Liver (tissue), 9 donors: ENCODE data around the gene PCDHGA6. TPM values are rescaled to one million over a fixed set of nuclear protein-coding genes. Genes with fewer than 3 reads are reported as not detected.

Experiments
- DNase-seq: peaks from one replicate; pipeline ENCODE4 v3.0.0-alpha.2; 2017; ENCODE audit warnings: low spot score
- H3K27ac ChIP-seq, 2 donors: one replicate each; pipeline ENCODE4 v1.7.0; 2013; ENCODE audit warnings: inconsistent platforms in 2 of 2, low read length in 2 of 2, control low read depth in 1 of 2, low read depth in 1 of 2, mild to moderate bottlenecking in 1 of 2
- H3K27me3 ChIP-seq, 4 donors: one replicate each; pipeline versions ENCODE4 v1.6.1 to v1.7.0; 2013; ENCODE audit warnings: low read length in 3 of 4, inconsistent platforms in 1 of 4, mild to moderate bottlenecking in 1 of 4, moderate library complexity in 1 of 4; ENCODE audit not compliant: control insufficient read depth in 4 of 4, insufficient read depth in 4 of 4
- H3K36me3 ChIP-seq, 4 donors: one replicate each; pipeline versions ENCODE4 v1.6.1 to v1.7.0; 2013; ENCODE audit warnings: low read length in 3 of 4, mild to moderate bottlenecking in 3 of 4, low read depth in 1 of 4, moderate library complexity in 1 of 4; ENCODE audit not compliant: control insufficient read depth in 4 of 4, insufficient read depth in 3 of 4
- H3K4me1 ChIP-seq, 4 donors: one replicate each; pipeline versions ENCODE4 v1.6.1 to v1.7.0; 2013; ENCODE audit warnings: low read length in 3 of 4, mild to moderate bottlenecking in 3 of 4, moderate library complexity in 1 of 4; ENCODE audit not compliant: control insufficient read depth in 4 of 4, insufficient read depth in 4 of 4
- H3K4me3 ChIP-seq, 3 donors: one replicate each; pipeline versions ENCODE4 v1.6.1 to v1.7.0; 2013; ENCODE audit warnings: low read length in 3 of 3, control low read depth in 1 of 3, low read depth in 1 of 3, mild to moderate bottlenecking in 1 of 3
- H3K9ac ChIP-seq, 2 donors: one replicate each; pipeline ENCODE4 v1.7.0; 2013; ENCODE audit warnings: low read length in 2 of 2, mild to moderate bottlenecking in 2 of 2, moderate library complexity in 2 of 2, control low read depth in 1 of 2, low read depth in 1 of 2
- H3K9me3 ChIP-seq, 4 donors: one replicate each; pipeline versions ENCODE4 v1.6.1 to v1.7.0; 2013; ENCODE audit warnings: low read length in 3 of 4; ENCODE audit not compliant: control insufficient read depth in 4 of 4
- EGR1 ChIP-seq, 2 donors: IDR thresholded peaks; 2 replicates each; pipeline ENCODE4 v1.6.1; 2016 to 2018; ENCODE audit warnings: antibody characterized with exemption in 2 of 2, low read depth in 2 of 2
- FOXA2 ChIP-seq: IDR thresholded peaks from 2 replicates; pipeline ENCODE4 v1.6.1; 2016; ENCODE audit warnings: antibody characterized with exemption
- GABPA ChIP-seq, 2 donors: IDR thresholded peaks in 1 of 2; conservative IDR thresholded peaks in 1 of 2; 2 replicates each; pipeline ENCODE4 v1.6.1; 2016; ENCODE audit warnings: antibody characterized with exemption in 2 of 2, mild to moderate bottlenecking in 1 of 2, moderate library complexity in 1 of 2
- HNF4A ChIP-seq, 2 donors: conservative IDR thresholded peaks; 2 replicates each; pipeline ENCODE4 v1.6.1; 2016; ENCODE audit warnings: antibody characterized with exemption in 2 of 2, mild to moderate bottlenecking in 2 of 2
- HNF4G ChIP-seq: IDR thresholded peaks from 2 replicates; pipeline ENCODE4 v1.6.1; 2016; ENCODE audit warnings: antibody characterized with exemption
- JUND ChIP-seq, 2 donors: IDR thresholded peaks; 2 replicates each; pipeline ENCODE4 v1.6.1; 2016; ENCODE audit warnings: antibody characterized with exemption in 2 of 2
- NR2F2 ChIP-seq: IDR thresholded peaks from 2 replicates; pipeline ENCODE4 v1.6.1; 2016; ENCODE audit warnings: antibody characterized with exemption
- RAD21 ChIP-seq, 2 donors: IDR thresholded peaks; 2 replicates each; pipeline ENCODE4 v1.6.1; 2016; ENCODE audit warnings: antibody characterized with exemption in 2 of 2, mild to moderate bottlenecking in 2 of 2
- RXRA ChIP-seq, 2 donors: IDR thresholded peaks; 2 replicates each; pipeline ENCODE4 v1.6.1; 2017 to 2018; ENCODE audit warnings: antibody characterized with exemption in 2 of 2, mild to moderate bottlenecking in 1 of 2
- SP1 ChIP-seq: IDR thresholded peaks from 2 replicates; pipeline ENCODE4 v1.6.1; 2018; ENCODE audit warnings: antibody characterized with exemption, mild to moderate bottlenecking
- TAF1 ChIP-seq: conservative IDR thresholded peaks from 2 replicates; pipeline ENCODE4 v1.6.1; 2016; ENCODE audit warnings: antibody characterized with exemption, mild to moderate bottlenecking
- YY1 ChIP-seq: IDR thresholded peaks from 2 replicates; pipeline ENCODE4 v1.6.1; 2016; ENCODE audit warnings: antibody characterized with exemption, mild to moderate bottlenecking
- WGBS: extraction: QIAGEN DNeasy Blood & Tissue Kit; methylation state at CpG from one replicate; pipeline ENCODE4 v1.1.7; 2013; 5-methylcytosine and 5-hydroxymethylcytosine counted together
- polyA plus RNA-seq, 2 donors: library from polyadenylated mRNA; stranded (reverse) in 1 of 2; unstranded in 1 of 2; fragments of 200-250 nt in 1 of 2; fragments of >200 nt in 1 of 2; fragmentation: Nextera tagmentation in 1 of 2; extraction: Ambion mirVana in 1 of 2; gene quantifications; one replicate each; pipeline versions ENCODE4 v1.2.1 to v1.2.3, GENCODE V29; 2013 to 2015
- total RNA-seq, 2 donors: library from RNA; depleted of rRNA; stranded (reverse); fragments of >200 nt; gene quantifications; one replicate each; pipeline ENCODE4 v1.2.3, GENCODE V29; 2014
- TF ChIP-seq, protein P1 (sequence below): IDR thresholded peaks from 2 replicates; pipeline ENCODE4 v1.6.1; 2016; ENCODE audit warnings: antibody characterized with exemption
- TF ChIP-seq, protein P2 (sequence below): IDR thresholded peaks from 2 replicates; pipeline ENCODE4 v1.6.1; 2016; ENCODE audit warnings: antibody characterized with exemption, mild to moderate bottlenecking
- TF ChIP-seq, protein P3 (sequence below): fragments of 150-350 bp; IDR thresholded peaks from 2 replicates; pipeline ENCODE4 v1.5.1; 2017; ENCODE audit warnings: improper control_type of control experiment, low read depth, low read length; ENCODE audit not compliant: missing input control
- TF ChIP-seq, protein P4 (sequence below): IDR thresholded peaks from 2 replicates; pipeline ENCODE4 v1.6.1; 2016; ENCODE audit warnings: antibody characterized with exemption
- donor health status: healthy.
- donor health status: healthy.
- donor health status: healthy.
- donor health status: healthy.
- donor health status: healthy.

PCDHGA6 gene
- total and polyA plus RNA-seq, 4 donors = 0.08 to 0.67 (median 0.28) TPM

DNA sequence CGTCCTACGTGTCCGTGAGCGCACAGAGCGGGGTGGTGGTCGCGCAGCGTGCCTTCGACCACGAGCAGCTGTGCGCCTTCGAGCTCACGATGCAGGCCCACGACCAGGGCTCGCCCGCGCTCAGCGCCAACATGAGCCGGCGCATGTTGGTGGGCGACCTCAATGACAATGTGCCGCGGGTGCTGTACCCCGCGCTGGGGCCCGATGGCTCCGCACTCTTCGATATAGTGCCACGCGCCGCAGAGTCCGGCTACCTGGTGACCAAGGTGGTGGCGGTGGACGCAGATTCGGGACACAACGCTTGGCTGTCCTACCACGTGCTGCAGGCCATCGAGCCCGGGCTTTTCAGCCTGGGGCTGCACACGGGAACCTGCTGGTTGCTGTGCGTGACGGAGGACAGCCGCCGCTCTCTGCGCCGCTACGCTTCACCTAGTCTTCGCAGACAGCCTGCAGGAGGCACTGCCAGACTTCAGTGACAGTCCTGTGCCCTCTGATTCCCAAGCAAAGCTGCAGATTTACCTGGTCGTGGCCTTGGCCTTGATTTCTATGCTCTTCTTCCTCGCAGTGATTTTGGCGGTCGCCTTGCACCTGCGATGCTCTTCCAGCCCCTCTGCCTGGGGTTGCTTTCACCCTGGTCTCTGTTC lies 54.2 kb downstream of the PCDHGA6 start:
- WGBS = 41% methylated on average over 53 of the region's 53 CpGs
- TF ChIP-seq RAD21 (IDR thresholded peaks at IDR 0.05) (no peak), HNF4G (no peak), HNF4A (conservative IDR thresholded peaks at IDR 0.05) (no peak), GABPA (IDR thresholded peaks at IDR 0.05 in 1 of 2, conservative IDR thresholded peaks at IDR 0.05 in 1 of 2) (no peak), YY1 (no peak), JUND (IDR thresholded peaks at IDR 0.05) (no peak), TAF1 (no peak), EGR1 (IDR thresholded peaks at IDR 0.05; ENCODE audit: low read depth in 2 of 2) (no peak), RXRA (IDR thresholded peaks at IDR 0.05) (no peak), SP1 (no peak), NR2F2 (no peak), FOXA2 (no peak)
- TF ChIP-seq, protein P1, sequence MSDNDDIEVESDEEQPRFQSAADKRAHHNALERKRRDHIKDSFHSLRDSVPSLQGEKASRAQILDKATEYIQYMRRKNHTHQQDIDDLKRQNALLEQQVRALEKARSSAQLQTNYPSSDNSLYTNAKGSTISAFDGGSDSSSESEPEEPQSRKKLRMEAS = no peak
- TF ChIP-seq, protein P2, sequence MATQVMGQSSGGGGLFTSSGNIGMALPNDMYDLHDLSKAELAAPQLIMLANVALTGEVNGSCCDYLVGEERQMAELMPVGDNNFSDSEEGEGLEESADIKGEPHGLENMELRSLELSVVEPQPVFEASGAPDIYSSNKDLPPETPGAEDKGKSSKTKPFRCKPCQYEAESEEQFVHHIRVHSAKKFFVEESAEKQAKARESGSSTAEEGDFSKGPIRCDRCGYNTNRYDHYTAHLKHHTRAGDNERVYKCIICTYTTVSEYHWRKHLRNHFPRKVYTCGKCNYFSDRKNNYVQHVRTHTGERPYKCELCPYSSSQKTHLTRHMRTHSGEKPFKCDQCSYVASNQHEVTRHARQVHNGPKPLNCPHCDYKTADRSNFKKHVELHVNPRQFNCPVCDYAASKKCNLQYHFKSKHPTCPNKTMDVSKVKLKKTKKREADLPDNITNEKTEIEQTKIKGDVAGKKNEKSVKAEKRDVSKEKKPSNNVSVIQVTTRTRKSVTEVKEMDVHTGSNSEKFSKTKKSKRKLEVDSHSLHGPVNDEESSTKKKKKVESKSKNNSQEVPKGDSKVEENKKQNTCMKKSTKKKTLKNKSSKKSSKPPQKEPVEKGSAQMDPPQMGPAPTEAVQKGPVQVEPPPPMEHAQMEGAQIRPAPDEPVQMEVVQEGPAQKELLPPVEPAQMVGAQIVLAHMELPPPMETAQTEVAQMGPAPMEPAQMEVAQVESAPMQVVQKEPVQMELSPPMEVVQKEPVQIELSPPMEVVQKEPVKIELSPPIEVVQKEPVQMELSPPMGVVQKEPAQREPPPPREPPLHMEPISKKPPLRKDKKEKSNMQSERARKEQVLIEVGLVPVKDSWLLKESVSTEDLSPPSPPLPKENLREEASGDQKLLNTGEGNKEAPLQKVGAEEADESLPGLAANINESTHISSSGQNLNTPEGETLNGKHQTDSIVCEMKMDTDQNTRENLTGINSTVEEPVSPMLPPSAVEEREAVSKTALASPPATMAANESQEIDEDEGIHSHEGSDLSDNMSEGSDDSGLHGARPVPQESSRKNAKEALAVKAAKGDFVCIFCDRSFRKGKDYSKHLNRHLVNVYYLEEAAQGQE = no peak
- TF ChIP-seq, protein P3, sequence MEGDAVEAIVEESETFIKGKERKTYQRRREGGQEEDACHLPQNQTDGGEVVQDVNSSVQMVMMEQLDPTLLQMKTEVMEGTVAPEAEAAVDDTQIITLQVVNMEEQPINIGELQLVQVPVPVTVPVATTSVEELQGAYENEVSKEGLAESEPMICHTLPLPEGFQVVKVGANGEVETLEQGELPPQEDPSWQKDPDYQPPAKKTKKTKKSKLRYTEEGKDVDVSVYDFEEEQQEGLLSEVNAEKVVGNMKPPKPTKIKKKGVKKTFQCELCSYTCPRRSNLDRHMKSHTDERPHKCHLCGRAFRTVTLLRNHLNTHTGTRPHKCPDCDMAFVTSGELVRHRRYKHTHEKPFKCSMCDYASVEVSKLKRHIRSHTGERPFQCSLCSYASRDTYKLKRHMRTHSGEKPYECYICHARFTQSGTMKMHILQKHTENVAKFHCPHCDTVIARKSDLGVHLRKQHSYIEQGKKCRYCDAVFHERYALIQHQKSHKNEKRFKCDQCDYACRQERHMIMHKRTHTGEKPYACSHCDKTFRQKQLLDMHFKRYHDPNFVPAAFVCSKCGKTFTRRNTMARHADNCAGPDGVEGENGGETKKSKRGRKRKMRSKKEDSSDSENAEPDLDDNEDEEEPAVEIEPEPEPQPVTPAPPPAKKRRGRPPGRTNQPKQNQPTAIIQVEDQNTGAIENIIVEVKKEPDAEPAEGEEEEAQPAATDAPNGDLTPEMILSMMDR = no peak
- TF ChIP-seq, protein P4, sequence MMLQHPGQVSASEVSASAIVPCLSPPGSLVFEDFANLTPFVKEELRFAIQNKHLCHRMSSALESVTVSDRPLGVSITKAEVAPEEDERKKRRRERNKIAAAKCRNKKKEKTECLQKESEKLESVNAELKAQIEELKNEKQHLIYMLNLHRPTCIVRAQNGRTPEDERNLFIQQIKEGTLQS = no peak
- H3K4me3 ChIP-seq = peak overlapping the region in 2 of 3 donors; percentile 38 to 69
- H3K9me3 ChIP-seq = peaks cover 53 to 87% (median 60%) of the 10 kb centered on the region in 4 donors
- no peak for DNase-seq
- H3K27ac ChIP-seq = no peak overlapping the region
- H3K9ac ChIP-seq = no peak overlapping the region
- no peaks in the 10 kb centered on the region for H3K27me3 ChIP-seq
- H3K36me3 ChIP-seq = peaks cover 0 to 4% (median 0%) of the 10 kb centered on the region in 4 donors
- H3K4me1 ChIP-seq = peaks cover 0 to 11% (median 2%) of the 10 kb centered on the region in 4 donors

Other genes starting within 250 kb of the PCDHGA6 start
Only the 30 nearest of the 36 such genes appear.
- under 1 TPM; 0.09 to 0.25 TPM for gene PCDHB9, start 186.7 kb upstream of the PCDHGA6 start, total RNA-seq
- gene PCDHB9, start 186.7 kb upstream of the PCDHGA6 start, polyA plus RNA-seq = under 1 TPM; 0.03 to 0.07 TPM
- under 1 TPM; 0.14 to 0.17 TPM for gene PCDHB10, start 181.5 kb upstream of the PCDHGA6 start, total RNA-seq
- gene PCDHB10, start 181.5 kb upstream of the PCDHGA6 start, polyA plus RNA-seq = under 1 TPM; 0.07 TPM
- under 1 TPM; 0.23 to 0.33 TPM for gene PCDHB11, start 174.3 kb upstream of the PCDHGA6 start, total RNA-seq
- gene PCDHB11, start 174.3 kb upstream of the PCDHGA6 start, polyA plus RNA-seq = under 1 TPM; 0.08 to 0.09 TPM
- under 1 TPM; 0.28 to 0.33 TPM for gene PCDHB12, start 165.2 kb upstream of the PCDHGA6 start, total RNA-seq
- gene PCDHB12, start 165.2 kb upstream of the PCDHGA6 start, polyA plus RNA-seq = under 1 TPM; 0.06 to 0.12 TPM
- gene PCDHB13, start 160.0 kb upstream of the PCDHGA6 start, total RNA-seq = under 1 TPM; 0.19 to 0.42 TPM
- under 1 TPM; 0.11 to 0.17 TPM for gene PCDHB13, start 160.0 kb upstream of the PCDHGA6 start, polyA plus RNA-seq
- gene PCDHB14, start 150.5 kb upstream of the PCDHGA6 start, total RNA-seq = under 1 TPM; 0.42 to 0.47 TPM
- gene PCDHB14, start 150.5 kb upstream of the PCDHGA6 start, polyA plus RNA-seq = under 1 TPM; 0.10 to 0.23 TPM
- under 1 TPM; 0.28 to 0.59 TPM for gene PCDHB15, start 128.5 kb upstream of the PCDHGA6 start, total RNA-seq
- gene PCDHB15, start 128.5 kb upstream of the PCDHGA6 start, polyA plus RNA-seq = under 1 TPM; 0.21 to 0.52 TPM
- under 1 TPM; 0.19 to 0.42 TPM for gene SLC25A2, start 69.8 kb upstream of the PCDHGA6 start, total RNA-seq
- not detected for gene SLC25A2, start 69.8 kb upstream of the PCDHGA6 start, polyA plus RNA-seq
- 10 to 100 TPM; 25.7 to 36.3 TPM for gene TAF7, start 53.1 kb upstream of the PCDHGA6 start, total RNA-seq
- gene TAF7, start 53.1 kb upstream of the PCDHGA6 start, polyA plus RNA-seq = 10 to 100 TPM; 23.5 to 30.8 TPM
- gene PCDHGA1, start 43.4 kb upstream of the PCDHGA6 start, total RNA-seq = under 1 TPM; 0.05 to 0.08 TPM
- gene PCDHGA1, start 43.4 kb upstream of the PCDHGA6 start, polyA plus RNA-seq = under 1 TPM in 1 of 2 donors, not detected in 1; 0.05 TPM
- under 1 TPM; 0.23 to 0.42 TPM for gene PCDHGA2, start 35.1 kb upstream of the PCDHGA6 start, total RNA-seq
- gene PCDHGA2, start 35.1 kb upstream of the PCDHGA6 start, polyA plus RNA-seq = under 1 TPM; 0.26 to 0.46 TPM
- under 1 TPM; 0.09 to 0.59 TPM for gene PCDHGA3, start 30.1 kb upstream of the PCDHGA6 start, total RNA-seq
- gene PCDHGA3, start 30.1 kb upstream of the PCDHGA6 start, polyA plus RNA-seq = under 1 TPM; 0.25 to 0.32 TPM
- under 1 TPM; 0.14 to 0.75 TPM for gene PCDHGB1, start 23.8 kb upstream of the PCDHGA6 start, total RNA-seq
- under 1 TPM; 0.10 to 0.11 TPM for gene PCDHGB1, start 23.8 kb upstream of the PCDHGA6 start, polyA plus RNA-seq
- gene PCDHGA4, start 18.9 kb upstream of the PCDHGA6 start, total RNA-seq = under 1 TPM; 0.23 to 0.92 TPM
- gene PCDHGA4, start 18.9 kb upstream of the PCDHGA6 start, polyA plus RNA-seq = under 1 TPM; 0.15 to 0.21 TPM
- gene PCDHGB2, start 13.9 kb upstream of the PCDHGA6 start, total RNA-seq = 1 to 10 TPM in 1 of 2 donors, under 1 TPM in 1; 0.47 to 1.0 TPM
- gene PCDHGB2, start 13.9 kb upstream of the PCDHGA6 start, polyA plus RNA-seq = under 1 TPM in 1 of 2 donors, not detected in 1; 0.28 TPM
- under 1 TPM; 0.09 to 0.50 TPM for gene PCDHGA5, start 9.7 kb upstream of the PCDHGA6 start, total RNA-seq
- gene PCDHGA5, start 9.7 kb upstream of the PCDHGA6 start, polyA plus RNA-seq = under 1 TPM; 0.04 to 0.08 TPM
- 1 to 10 TPM in 1 of 2 donors, under 1 TPM in 1; 0.37 to 1.2 TPM for gene PCDHGB3, start 3.6 kb upstream of the PCDHGA6 start, total RNA-seq
- gene PCDHGB3, start 3.6 kb upstream of the PCDHGA6 start, polyA plus RNA-seq = under 1 TPM in 1 of 2 donors, not detected in 1; 0.07 TPM
- under 1 TPM; 0.19 to 0.67 TPM for gene PCDHGA7, start 8.9 kb downstream of the PCDHGA6 start, total RNA-seq
- gene PCDHGA7, start 8.9 kb downstream of the PCDHGA6 start, polyA plus RNA-seq = under 1 TPM; 0.21 TPM
- gene PCDHGB4, start 13.8 kb downstream of the PCDHGA6 start, total RNA-seq = 1 to 10 TPM; 1.7 to 2.8 TPM
- gene PCDHGB4, start 13.8 kb downstream of the PCDHGA6 start, polyA plus RNA-seq = 1 to 10 TPM in 1 of 2 donors, under 1 TPM in 1; 0.76 to 1.4 TPM
- under 1 TPM; 0.14 to 0.75 TPM for gene PCDHGA8, start 18.7 kb downstream of the PCDHGA6 start, total RNA-seq
- gene PCDHGA8, start 18.7 kb downstream of the PCDHGA6 start, polyA plus RNA-seq = under 1 TPM; 0.02 to 0.13 TPM
- 1 to 10 TPM; 2.5 to 3.8 TPM for gene PCDHGB5, start 24.1 kb downstream of the PCDHGA6 start, total RNA-seq
- gene PCDHGB5, start 24.1 kb downstream of the PCDHGA6 start, polyA plus RNA-seq = 1 to 10 TPM in 1 of 2 donors, under 1 TPM in 1; 0.76 to 2.0 TPM
- 1 to 10 TPM in 1 of 2 donors, under 1 TPM in 1; 0.51 to 2.8 TPM for gene PCDHGA9, start 28.9 kb downstream of the PCDHGA6 start, total RNA-seq
- gene PCDHGA9, start 28.9 kb downstream of the PCDHGA6 start, polyA plus RNA-seq = under 1 TPM; 0.11 to 0.63 TPM
- gene PCDHGB6, start 34.1 kb downstream of the PCDHGA6 start, total RNA-seq = 1 to 10 TPM; 1.4 to 2.8 TPM
- 1 to 10 TPM in 1 of 2 donors, under 1 TPM in 1; 0.53 to 1.8 TPM for gene PCDHGB6, start 34.1 kb downstream of the PCDHGA6 start, polyA plus RNA-seq
- 1 to 10 TPM; 2.0 to 3.9 TPM for gene PCDHGA10, start 39.1 kb downstream of the PCDHGA6 start, total RNA-seq
- 1 to 10 TPM; 1.2 to 1.3 TPM for gene PCDHGA10, start 39.1 kb downstream of the PCDHGA6 start, polyA plus RNA-seq
- gene PCDHGB7, start 43.8 kb downstream of the PCDHGA6 start, total RNA-seq = 1 to 10 TPM; 1.6 to 3.1 TPM
- gene PCDHGB7, start 43.8 kb downstream of the PCDHGA6 start, polyA plus RNA-seq = under 1 TPM; 0.74 to 0.78 TPM
- gene PCDHGA11, start 47.2 kb downstream of the PCDHGA6 start, total RNA-seq = 1 to 10 TPM in 1 of 2 donors, under 1 TPM in 1; 0.75 to 2.5 TPM
- gene PCDHGA11, start 47.2 kb downstream of the PCDHGA6 start, polyA plus RNA-seq = under 1 TPM; 0.22 to 0.25 TPM
- 1 to 10 TPM in 1 of 2 donors, under 1 TPM in 1; 0.37 to 1.9 TPM for gene PCDHGA12, start 56.6 kb downstream of the PCDHGA6 start, total RNA-seq
- under 1 TPM; 0.39 to 0.74 TPM for gene PCDHGA12, start 56.6 kb downstream of the PCDHGA6 start, polyA plus RNA-seq
- gene PCDHGC3, start 102.1 kb downstream of the PCDHGA6 start, total RNA-seq = 1 to 10 TPM; 3.7 to 5.7 TPM
- gene PCDHGC3, start 102.1 kb downstream of the PCDHGA6 start, polyA plus RNA-seq = 10 to 100 TPM in 1 of 2 donors, 1 to 10 TPM in 1; 6.8 to 11.0 TPM
- gene PCDHGC4, start 111.1 kb downstream of the PCDHGA6 start, total RNA-seq = 1 to 10 TPM in 1 of 2 donors, under 1 TPM in 1; 0.33 to 1.4 TPM
- gene PCDHGC4, start 111.1 kb downstream of the PCDHGA6 start, polyA plus RNA-seq = not detected
- 1 to 10 TPM in 1 of 2 donors, under 1 TPM in 1; 0.19 to 1.1 TPM for gene PCDHGC5, start 115.2 kb downstream of the PCDHGA6 start, total RNA-seq
- gene PCDHGC5, start 115.2 kb downstream of the PCDHGA6 start, polyA plus RNA-seq = under 1 TPM in 1 of 2 donors, not detected in 1; 0.02 TPM